ENCODE data around the gene TMEM59L. TPM values are rescaled to one million over a fixed set of nuclear protein-coding genes. Genes with fewer than 3 reads are reported as not detected.

Gene TMEM59L
- total and polyA plus RNA-seq, 2 experiments from 2014 or later, result 1.5 to 9.1 TPM

DNA sequence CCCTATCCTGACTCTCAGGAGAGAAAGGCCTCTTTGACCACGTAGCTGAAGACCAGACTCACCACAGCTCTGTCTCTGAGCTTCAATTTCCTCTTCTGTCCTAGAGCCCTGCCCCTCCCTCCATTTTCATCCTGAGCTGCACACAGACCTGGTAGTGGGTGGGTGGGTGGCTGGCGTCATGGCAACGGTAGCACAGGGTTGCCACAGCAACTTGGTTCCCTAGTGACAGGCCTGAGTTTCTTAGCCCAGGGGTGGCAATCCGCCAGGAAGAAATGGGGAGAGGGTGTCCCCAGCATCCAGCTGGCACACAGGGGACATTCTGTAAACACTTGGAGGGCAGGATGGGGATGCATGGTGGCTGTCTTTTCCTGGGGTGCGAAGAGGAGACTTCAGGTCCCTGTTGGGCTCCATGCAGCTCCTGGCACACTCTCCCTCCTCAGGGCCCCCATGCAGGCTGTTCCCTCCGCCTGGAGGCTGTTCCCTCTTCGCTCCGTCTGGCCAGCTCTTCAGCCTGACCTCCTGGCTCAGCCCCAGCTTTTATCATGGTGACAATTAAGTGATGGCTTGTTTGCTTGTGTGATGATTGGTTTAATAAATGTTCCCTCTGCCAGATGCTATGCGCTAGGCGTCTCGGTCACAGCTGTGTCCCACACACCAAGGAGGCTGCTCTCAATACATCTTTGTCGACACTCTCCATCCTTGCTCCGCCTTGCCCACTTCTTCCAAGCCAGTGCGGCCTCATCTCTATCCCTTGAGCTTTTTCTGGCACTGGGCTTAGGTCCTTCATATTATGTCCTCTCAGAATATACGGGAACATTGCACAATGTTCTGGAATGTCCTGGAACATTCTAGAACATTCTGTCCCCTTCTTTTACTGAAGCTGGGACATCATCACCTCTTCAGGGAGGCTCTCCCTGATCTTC, 16.8 kb downstream of the TMEM59L start:
- Histone ChIP-seq H3K4me3 (no peak overlapping the region), H3K27me3 (no peaks in the 10 kb centered on the region), H3K9me3 (ENCODE audit: low read depth) (no peaks in the 10 kb centered on the region), H3K4me1 (ENCODE audit: insufficient read depth) (no peaks in the 10 kb centered on the region), H3K36me3 (replicated peaks; ENCODE audit: insufficient read depth, low read depth) (no peaks in the 10 kb centered on the region), H3K27ac (peak overlapping the region; percentile 27), H4K20me1 (ENCODE audit: insufficient read depth, poor library complexity, severe bottlenecking) (no peaks in the 10 kb centered on the region), H3K4me2 (no peak overlapping the region), H3K79me2 (no peaks in the 10 kb centered on the region), H2AFZ (no peak overlapping the region), H3K9me2 (replicated peaks; ENCODE audit: insufficient read depth) (no peaks in the 10 kb centered on the region)
- no peak for DNase-seq (ENCODE audit: low spot score)
- no peak for TF ChIP-seq EZH2 (IDR thresholded peaks at IDR 0.05; ENCODE audit: borderline replicate concordance)
- TF ChIP-seq EZH2phosphoT487 (IDR thresholded peaks at IDR 0.05; ENCODE audit: low read depth, severe bottlenecking, unreplicated experiment), result no peak
- TF ChIP-seq, protein P1, sequence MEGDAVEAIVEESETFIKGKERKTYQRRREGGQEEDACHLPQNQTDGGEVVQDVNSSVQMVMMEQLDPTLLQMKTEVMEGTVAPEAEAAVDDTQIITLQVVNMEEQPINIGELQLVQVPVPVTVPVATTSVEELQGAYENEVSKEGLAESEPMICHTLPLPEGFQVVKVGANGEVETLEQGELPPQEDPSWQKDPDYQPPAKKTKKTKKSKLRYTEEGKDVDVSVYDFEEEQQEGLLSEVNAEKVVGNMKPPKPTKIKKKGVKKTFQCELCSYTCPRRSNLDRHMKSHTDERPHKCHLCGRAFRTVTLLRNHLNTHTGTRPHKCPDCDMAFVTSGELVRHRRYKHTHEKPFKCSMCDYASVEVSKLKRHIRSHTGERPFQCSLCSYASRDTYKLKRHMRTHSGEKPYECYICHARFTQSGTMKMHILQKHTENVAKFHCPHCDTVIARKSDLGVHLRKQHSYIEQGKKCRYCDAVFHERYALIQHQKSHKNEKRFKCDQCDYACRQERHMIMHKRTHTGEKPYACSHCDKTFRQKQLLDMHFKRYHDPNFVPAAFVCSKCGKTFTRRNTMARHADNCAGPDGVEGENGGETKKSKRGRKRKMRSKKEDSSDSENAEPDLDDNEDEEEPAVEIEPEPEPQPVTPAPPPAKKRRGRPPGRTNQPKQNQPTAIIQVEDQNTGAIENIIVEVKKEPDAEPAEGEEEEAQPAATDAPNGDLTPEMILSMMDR (IDR thresholded peaks at IDR 0.05; ENCODE audit: poor library complexity), result no peak
- 84% methylated on average over 15 of the region's 15 CpGs for WGBS (ENCODE audit: low lambda C conversion rate, missing lambda C conversion rate)

DNA sequence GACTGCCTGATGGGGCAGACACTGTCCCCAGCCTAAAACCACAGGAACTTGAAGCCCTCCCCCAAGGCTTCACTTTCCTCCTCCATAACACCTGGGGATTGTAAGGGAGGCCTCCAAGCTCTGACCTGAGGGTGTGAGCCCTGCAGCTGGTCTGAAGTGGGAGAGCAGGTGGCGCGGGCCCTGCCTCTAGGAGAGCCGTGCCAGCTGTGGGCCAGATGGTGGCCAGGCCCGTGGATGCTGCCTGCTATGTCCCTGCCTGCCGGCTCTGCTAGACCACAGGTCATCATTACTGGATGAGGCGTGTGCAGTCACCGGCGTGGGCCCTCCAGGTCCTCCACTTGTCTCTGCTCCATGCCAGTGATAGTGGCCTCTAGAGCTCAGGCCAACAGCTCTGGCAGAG, 20.7 kb downstream of the TMEM59L start:
- Histone ChIP-seq H4K20me1 (ENCODE audit: insufficient read depth, poor library complexity, severe bottlenecking) (no peaks in the 10 kb centered on the region), H3K36me3 (replicated peaks; ENCODE audit: insufficient read depth, low read depth) (no peaks in the 10 kb centered on the region), H3K4me2 (no peak overlapping the region), H3K79me2 (peaks cover 9% of the 10 kb centered on the region), H3K9me3 (ENCODE audit: low read depth) (no peaks in the 10 kb centered on the region), H3K27ac (no peak overlapping the region), H3K4me1 (ENCODE audit: insufficient read depth) (no peaks in the 10 kb centered on the region), H3K27me3 (no peaks in the 10 kb centered on the region), H2AFZ (no peak overlapping the region), H3K9me2 (replicated peaks; ENCODE audit: insufficient read depth) (no peaks in the 10 kb centered on the region), H3K4me3 (no peak overlapping the region)
- DNase-seq (ENCODE audit: low spot score), result no peak
- 85% methylated on average over 8 of the region's 8 CpGs for WGBS (ENCODE audit: low lambda C conversion rate, missing lambda C conversion rate)
- TF ChIP-seq, protein P1 (IDR thresholded peaks at IDR 0.05; ENCODE audit: poor library complexity), result no peak
- TF ChIP-seq EZH2 (IDR thresholded peaks at IDR 0.05; ENCODE audit: borderline replicate concordance), result no peak
- no peak for TF ChIP-seq EZH2phosphoT487 (IDR thresholded peaks at IDR 0.05; ENCODE audit: low read depth, severe bottlenecking, unreplicated experiment)

DNA sequence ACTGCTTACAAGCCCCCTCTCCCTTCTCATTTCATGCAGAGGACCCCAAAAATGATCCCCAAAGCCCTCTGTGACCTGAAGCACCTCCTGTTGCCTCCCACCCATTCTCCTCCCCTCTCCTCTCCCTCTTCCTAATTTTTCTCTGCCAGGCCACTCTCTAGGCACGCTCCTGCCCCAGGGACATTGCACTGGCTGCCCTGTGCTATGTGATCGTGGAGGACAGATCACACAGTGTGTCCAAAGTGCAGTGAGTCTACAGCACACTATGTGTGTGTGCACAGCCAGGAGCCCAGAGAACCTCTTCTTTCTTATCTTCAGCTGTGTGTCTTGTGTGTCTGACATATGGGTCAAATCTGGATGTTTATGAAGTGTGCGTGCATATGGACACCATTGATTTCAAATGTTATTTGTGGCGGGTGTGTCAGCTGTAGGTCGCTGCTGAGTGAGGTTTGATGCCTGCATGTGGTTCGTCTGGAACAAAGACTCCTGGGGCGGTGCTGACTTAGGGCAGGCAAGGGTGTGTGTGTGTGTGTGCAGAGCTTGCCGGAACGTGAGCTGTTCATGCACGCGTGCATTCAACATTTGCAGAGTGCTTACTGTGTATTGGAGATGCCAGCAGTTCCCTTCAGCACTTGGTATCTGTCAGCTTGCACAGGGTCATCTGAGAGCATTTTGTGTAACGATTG, 22.1 kb downstream of the TMEM59L start:
- Histone ChIP-seq H3K4me3 (no peak overlapping the region), H3K79me2 (peaks cover 21% of the 10 kb centered on the region), H3K9me2 (replicated peaks; ENCODE audit: insufficient read depth) (no peaks in the 10 kb centered on the region), H4K20me1 (ENCODE audit: insufficient read depth, poor library complexity, severe bottlenecking) (no peaks in the 10 kb centered on the region), H3K36me3 (replicated peaks; ENCODE audit: insufficient read depth, low read depth) (no peaks in the 10 kb centered on the region), H3K4me1 (ENCODE audit: insufficient read depth) (no peaks in the 10 kb centered on the region), H3K27ac (no peak overlapping the region), H2AFZ (no peak overlapping the region), H3K27me3 (no peaks in the 10 kb centered on the region), H3K4me2 (no peak overlapping the region), H3K9me3 (ENCODE audit: low read depth) (no peaks in the 10 kb centered on the region)
- no peak for DNase-seq (ENCODE audit: low spot score)
- 56% methylated on average over 12 of the region's 12 CpGs for WGBS (ENCODE audit: low lambda C conversion rate, missing lambda C conversion rate)
- no peak for TF ChIP-seq EZH2phosphoT487 (IDR thresholded peaks at IDR 0.05; ENCODE audit: low read depth, severe bottlenecking, unreplicated experiment)
- TF ChIP-seq, protein P1 (IDR thresholded peaks at IDR 0.05; ENCODE audit: poor library complexity), result no peak
- TF ChIP-seq EZH2 (IDR thresholded peaks at IDR 0.05; ENCODE audit: borderline replicate concordance), result no peak
